A549 treated with DMSO at 1 μM for 4 hours (cell line): ENCODE results near the gene MACIR. TPM values are rescaled to one million over a fixed set of nuclear protein-coding genes. Genes with fewer than 3 reads are reported as not detected.

Experiments
- total RNA-seq: library from RNA; stranded (reverse); fragments of 200-300 nt; extraction: Qiagen RNA extraction; gene quantifications from 5 replicates; pipeline ENCODE4 v1.2.3, GENCODE V29; 2022; ENCODE audit warnings: low read depth

MACIR gene
- total RNA-seq, result 18.1 to 22.2 TPM (median 21.6 TPM) in 5 replicates

DNA sequence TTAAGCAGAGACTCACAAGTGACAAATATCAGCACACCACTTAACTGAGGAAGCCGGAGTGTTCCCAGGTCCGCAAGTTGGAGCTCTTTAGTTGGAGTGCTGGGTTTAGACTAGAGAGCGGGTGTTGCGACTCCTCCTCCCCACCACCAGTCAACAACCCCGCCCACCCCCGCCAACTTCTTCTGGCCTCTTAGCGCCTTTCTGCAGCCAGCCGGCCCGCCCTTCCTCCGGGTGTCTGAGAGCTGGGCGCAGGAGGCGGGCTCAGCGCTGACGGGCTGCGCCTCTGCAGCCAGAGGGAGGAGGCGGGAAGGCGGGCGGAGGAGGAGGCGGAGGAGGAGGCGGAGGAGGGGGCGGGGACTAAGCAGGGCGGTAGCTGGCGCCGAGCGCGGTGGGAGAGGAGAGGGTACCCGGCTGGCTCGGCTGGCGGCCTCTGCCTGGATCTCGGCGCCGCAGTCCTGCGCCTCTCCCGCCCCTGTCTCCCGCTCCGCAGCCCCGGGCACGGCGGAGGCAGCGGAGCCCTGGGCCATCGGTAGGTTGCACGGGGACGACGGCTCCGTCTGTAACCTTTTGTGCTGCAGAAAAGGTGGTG, at the start of gene MACIR:
Gene MACIR (plus strand): TSS at position 396 of the 589 bp plus-strand sequence. CDS start 17,157 bp downstream, outside the sequence.

Other genes with a start within 250 kb of the MACIR start
- gene GIN1, start 138.6 kb upstream of the MACIR start, total RNA-seq, result 4.2 to 5.5 TPM (median 4.6 TPM) in 5 replicates
- gene PPIP5K2, start 138.5 kb upstream of the MACIR start, total RNA-seq, result 18.7 to 34.5 TPM (median 26.2 TPM) in 5 replicates